Mesangial cell (primary cell): ENCODE results near the gene OR13H1. TPM values are rescaled to one million over a fixed set of nuclear protein-coding genes. Genes with fewer than 3 reads are reported as not detected.

Experiments
- total RNA-seq: library from RNA; depleted of rRNA; stranded (reverse); fragments of >200 nt; gene quantifications from 2 replicates; pipeline ENCODE4 v1.2.3, GENCODE V29; 2015

Gene OR13H1
- total RNA-seq, result not detected in 2 replicates

DNA sequence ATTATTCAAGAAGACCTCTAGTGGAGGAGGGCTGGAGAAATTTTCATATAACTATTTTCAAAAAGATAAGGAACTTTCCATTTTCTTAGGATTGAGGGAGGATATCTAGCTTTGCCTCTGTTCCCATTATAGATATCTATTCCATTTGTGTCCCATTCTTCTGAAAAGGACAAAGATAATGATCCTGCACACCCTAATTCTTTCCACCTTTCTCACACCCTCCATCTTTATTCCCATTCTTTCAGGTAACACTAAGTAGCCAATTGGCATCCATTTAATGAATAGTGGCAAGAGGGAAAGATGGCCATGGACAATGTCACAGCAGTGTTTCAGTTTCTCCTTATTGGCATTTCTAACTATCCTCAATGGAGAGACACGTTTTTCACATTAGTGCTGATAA lies at the start of gene OR13H1:
Gene OR13H1, plus strand, starts transcription at position 301 of the 400 bp plus-strand sequence. Its CDS starts 0 bp downstream, at position 301.

